KOPT-K1 (cell line): Measurements from ENCODE around the gene VMP1.

Source experiments
- H3K27ac ChIP-seq: fragments of 200-600 bp; sonication (generic); 2 replicates; pipeline ENCODE4 v1.5.1; 2016; ENCODE audit warnings: antibody characterized with exemption, mild to moderate bottlenecking, low read depth, low read length; ENCODE audit not compliant: poor library complexity, severe bottlenecking
- H3K36me3 ChIP-seq: fragments of 200-600 bp; sonication (generic); 2 replicates; pipeline ENCODE4 v1.5.1; 2017; ENCODE audit warnings: antibody characterized with exemption, mild to moderate bottlenecking, low read length, moderate library complexity; ENCODE audit not compliant: insufficient read depth
- H3K9me3 ChIP-seq: fragments of 200-600 bp; sonication (generic); 2 replicates; pipeline ENCODE4 v1.5.1; 2017; ENCODE audit warnings: antibody characterized with exemption, low read length, mild to moderate bottlenecking; ENCODE audit not compliant: insufficient read depth, poor library complexity, severe bottlenecking

VMP1 gene

GRCh38 chr17:59695945-59696681 lies 11.3 kb upstream of the VMP1 start:
- H3K36me3 ChIP-seq, result peaks cover 100% of the 10 kb centered on the region
- no peak overlapping the region for H3K27ac ChIP-seq
- no peaks in the 10 kb centered on the region for H3K9me3 ChIP-seq

- H3K9me3 ChIP-seq, result no peaks in the 10 kb centered on the region
- peaks cover 98% of the 10 kb centered on the region for H3K36me3 ChIP-seq
- H3K27ac ChIP-seq, result no peak overlapping the region
These were observed 10.7 kb upstream of the VMP1 start for GRCh38 chr17:59696682-59697277.

GRCh38 chr17:59698143-59698542 lies 9.3 kb upstream of the VMP1 start:
- Histone ChIP-seq H3K36me3 (peaks cover 98% of the 10 kb centered on the region), H3K27ac (no peak overlapping the region), H3K9me3 (no peaks in the 10 kb centered on the region)

- Histone ChIP-seq H3K27ac (no peak overlapping the region), H3K36me3 (peaks cover 96% of the 10 kb centered on the region), H3K9me3 (no peaks in the 10 kb centered on the region)
These were observed 8.2 kb upstream of the VMP1 start for GRCh38 chr17:59699218-59699617.

GRCh38 chr17:59699786-59700185 lies 7.7 kb upstream of the VMP1 start:
- peaks cover 96% of the 10 kb centered on the region for H3K36me3 ChIP-seq
- H3K27ac ChIP-seq, result no peak overlapping the region
- no peaks in the 10 kb centered on the region for H3K9me3 ChIP-seq

- Histone ChIP-seq H3K27ac (no peak overlapping the region), H3K36me3 (peaks cover 77% of the 10 kb centered on the region)
These were observed 5.2 kb upstream of the VMP1 start for GRCh38 chr17:59702304-59702703.

GRCh38 chr17:59707971-59708430 lies 547 bp downstream of the VMP1 start:
- peak overlapping the region; percentile 78 for H3K27ac ChIP-seq
- H3K9me3 ChIP-seq, result no peaks in the 10 kb centered on the region
- H3K36me3 ChIP-seq, result peaks cover 22% of the 10 kb centered on the region

More at GRCh38 chr17:59702304-59702703, 5.2 kb upstream of the VMP1 start:
- no peaks in the 10 kb centered on the region for H3K9me3 ChIP-seq

- Histone ChIP-seq H3K27ac (no peak overlapping the region), H3K36me3 (no peaks in the 10 kb centered on the region), H3K9me3 (no peaks in the 10 kb centered on the region)
These were observed 4.5 kb downstream of the VMP1 start for GRCh38 chr17:59711936-59712335.

- Histone ChIP-seq H3K36me3 (no peaks in the 10 kb centered on the region), H3K9me3 (no peaks in the 10 kb centered on the region), H3K27ac (no peak overlapping the region)
These were observed 5.4 kb downstream of the VMP1 start for GRCh38 chr17:59712862-59713261.

GRCh38 chr17:59714255-59714654 lies 6.8 kb downstream of the VMP1 start:
- Histone ChIP-seq H3K27ac (no peak overlapping the region), H3K9me3 (no peaks in the 10 kb centered on the region), H3K36me3 (no peaks in the 10 kb centered on the region)

- Histone ChIP-seq H3K36me3 (no peaks in the 10 kb centered on the region), H3K27ac (no peak overlapping the region)
These were observed 9.0 kb downstream of the VMP1 start for GRCh38 chr17:59716427-59716826.

GRCh38 chr17:59719526-59719925 lies 12.1 kb downstream of the VMP1 start:
- no peaks in the 10 kb centered on the region for H3K36me3 ChIP-seq
- no peak overlapping the region for H3K27ac ChIP-seq
- H3K9me3 ChIP-seq, result no peaks in the 10 kb centered on the region

More at GRCh38 chr17:59716427-59716826, 9.0 kb downstream of the VMP1 start:
- H3K9me3 ChIP-seq, result no peaks in the 10 kb centered on the region

GRCh38 chr17:59722623-59723022 lies 15.2 kb downstream of the VMP1 start:
- Histone ChIP-seq H3K27ac (no peak overlapping the region), H3K9me3 (no peaks in the 10 kb centered on the region), H3K36me3 (no peaks in the 10 kb centered on the region)

- no peak overlapping the region for H3K27ac ChIP-seq
- H3K9me3 ChIP-seq, result no peaks in the 10 kb centered on the region
- no peaks in the 10 kb centered on the region for H3K36me3 ChIP-seq
These were observed 15.6 kb downstream of the VMP1 start for GRCh38 chr17:59723041-59723440.

GRCh38 chr17:59723607-59724006 lies 16.2 kb downstream of the VMP1 start:
- Histone ChIP-seq H3K36me3 (no peaks in the 10 kb centered on the region), H3K9me3 (no peaks in the 10 kb centered on the region), H3K27ac (no peak overlapping the region)

GRCh38 chr17:59725691-59726090 lies 18.2 kb downstream of the VMP1 start:
- no peak overlapping the region for H3K27ac ChIP-seq
- no peaks in the 10 kb centered on the region for H3K9me3 ChIP-seq
- no peaks in the 10 kb centered on the region for H3K36me3 ChIP-seq
